Measurements from ENCODE around the gene CCR5.

CCR5 gene

GRCh38 chr3:46367811-46368210, 2.9 kb upstream of the CCR5 start:
- H3K4me3 ChIP-seq (replicated peaks; ENCODE audit: low read depth, low read length): no peak overlapping the region
- TF ChIP-seq, protein P1, sequence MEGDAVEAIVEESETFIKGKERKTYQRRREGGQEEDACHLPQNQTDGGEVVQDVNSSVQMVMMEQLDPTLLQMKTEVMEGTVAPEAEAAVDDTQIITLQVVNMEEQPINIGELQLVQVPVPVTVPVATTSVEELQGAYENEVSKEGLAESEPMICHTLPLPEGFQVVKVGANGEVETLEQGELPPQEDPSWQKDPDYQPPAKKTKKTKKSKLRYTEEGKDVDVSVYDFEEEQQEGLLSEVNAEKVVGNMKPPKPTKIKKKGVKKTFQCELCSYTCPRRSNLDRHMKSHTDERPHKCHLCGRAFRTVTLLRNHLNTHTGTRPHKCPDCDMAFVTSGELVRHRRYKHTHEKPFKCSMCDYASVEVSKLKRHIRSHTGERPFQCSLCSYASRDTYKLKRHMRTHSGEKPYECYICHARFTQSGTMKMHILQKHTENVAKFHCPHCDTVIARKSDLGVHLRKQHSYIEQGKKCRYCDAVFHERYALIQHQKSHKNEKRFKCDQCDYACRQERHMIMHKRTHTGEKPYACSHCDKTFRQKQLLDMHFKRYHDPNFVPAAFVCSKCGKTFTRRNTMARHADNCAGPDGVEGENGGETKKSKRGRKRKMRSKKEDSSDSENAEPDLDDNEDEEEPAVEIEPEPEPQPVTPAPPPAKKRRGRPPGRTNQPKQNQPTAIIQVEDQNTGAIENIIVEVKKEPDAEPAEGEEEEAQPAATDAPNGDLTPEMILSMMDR (IDR thresholded peaks at IDR 0.05; ENCODE audit: low read depth, low read length, missing control alignments): no peak
- DNase-seq (ENCODE audit: extremely low read depth, low read depth): no peak

DNA sequence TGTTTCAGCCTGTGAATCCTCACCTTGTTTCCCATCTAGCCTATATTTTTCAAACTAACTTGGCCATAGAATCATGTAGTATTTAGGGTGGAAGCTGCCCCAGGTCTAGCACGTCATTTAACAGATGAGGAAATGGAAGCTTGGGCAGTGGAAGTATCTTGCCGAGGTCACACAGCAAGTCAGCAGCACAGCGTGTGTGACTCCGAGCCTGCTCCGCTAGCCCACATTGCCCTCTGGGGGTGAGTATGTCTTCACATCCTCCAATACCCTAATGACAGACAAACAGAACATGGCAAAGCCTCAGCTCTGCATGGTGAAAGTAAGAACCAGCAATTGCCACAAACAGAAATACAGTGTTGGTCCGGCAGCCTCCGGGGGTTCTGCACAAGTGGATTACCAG, 2.2 kb upstream of the CCR5 start:
- DNase-seq (ENCODE audit: extremely low read depth, low read depth): no peak
- no peak overlapping the region for H3K4me3 ChIP-seq (replicated peaks; ENCODE audit: low read depth, low read length)
- TF ChIP-seq, protein P1 (IDR thresholded peaks at IDR 0.05; ENCODE audit: low read depth, low read length, missing control alignments): peak; percentile 5

DNA sequence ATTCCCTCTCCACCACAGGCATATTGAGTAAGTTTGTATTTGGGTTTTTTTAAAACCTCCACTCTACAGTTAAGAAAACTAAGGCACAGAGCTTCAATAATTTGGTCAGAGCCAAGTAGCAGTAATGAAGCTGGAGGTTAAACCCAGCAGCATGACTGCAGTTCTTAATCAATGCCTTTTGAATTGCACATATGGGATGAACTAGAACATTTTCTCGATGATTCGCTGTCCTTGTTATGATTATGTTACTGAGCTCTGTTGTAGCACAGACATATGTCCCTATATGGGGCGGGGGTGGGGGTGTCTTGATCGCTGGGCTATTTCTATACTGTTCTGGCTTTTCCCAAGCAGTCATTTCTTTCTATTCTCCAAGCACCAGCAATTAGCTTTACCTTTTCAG, 1.6 kb upstream of the CCR5 start:
- H3K4me3 ChIP-seq (replicated peaks; ENCODE audit: low read depth, low read length): no peak overlapping the region
- TF ChIP-seq, protein P1 (IDR thresholded peaks at IDR 0.05; ENCODE audit: low read depth, low read length, missing control alignments): no peak
- no peak for DNase-seq (ENCODE audit: extremely low read depth, low read depth)

DNA sequence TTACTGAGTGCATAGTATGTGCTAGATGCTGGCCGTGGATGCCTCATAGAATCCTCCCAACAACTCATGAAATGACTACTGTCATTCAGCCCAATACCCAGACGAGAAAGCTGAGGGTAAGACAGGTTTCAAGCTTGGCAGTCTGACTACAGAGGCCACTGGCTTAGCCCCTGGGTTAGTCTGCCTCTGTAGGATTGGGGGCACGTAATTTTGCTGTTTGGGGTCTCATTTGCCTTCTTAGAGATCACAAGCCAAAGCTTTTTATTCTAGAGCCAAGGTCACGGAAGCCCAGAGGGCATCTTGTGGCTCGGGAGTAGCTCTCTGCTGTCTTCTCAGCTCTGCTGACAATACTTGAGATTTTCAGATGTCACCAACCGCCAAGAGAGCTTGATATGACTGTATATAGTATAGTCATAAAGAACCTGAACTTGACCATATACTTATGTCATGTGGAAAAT, 1.0 kb upstream of the CCR5 start:
- TF ChIP-seq, protein P1 (IDR thresholded peaks at IDR 0.05; ENCODE audit: low read depth, low read length, missing control alignments): no peak
- H3K4me3 ChIP-seq (replicated peaks; ENCODE audit: low read depth, low read length): no peak overlapping the region
- no peak for DNase-seq (ENCODE audit: extremely low read depth, low read depth)

DNA sequence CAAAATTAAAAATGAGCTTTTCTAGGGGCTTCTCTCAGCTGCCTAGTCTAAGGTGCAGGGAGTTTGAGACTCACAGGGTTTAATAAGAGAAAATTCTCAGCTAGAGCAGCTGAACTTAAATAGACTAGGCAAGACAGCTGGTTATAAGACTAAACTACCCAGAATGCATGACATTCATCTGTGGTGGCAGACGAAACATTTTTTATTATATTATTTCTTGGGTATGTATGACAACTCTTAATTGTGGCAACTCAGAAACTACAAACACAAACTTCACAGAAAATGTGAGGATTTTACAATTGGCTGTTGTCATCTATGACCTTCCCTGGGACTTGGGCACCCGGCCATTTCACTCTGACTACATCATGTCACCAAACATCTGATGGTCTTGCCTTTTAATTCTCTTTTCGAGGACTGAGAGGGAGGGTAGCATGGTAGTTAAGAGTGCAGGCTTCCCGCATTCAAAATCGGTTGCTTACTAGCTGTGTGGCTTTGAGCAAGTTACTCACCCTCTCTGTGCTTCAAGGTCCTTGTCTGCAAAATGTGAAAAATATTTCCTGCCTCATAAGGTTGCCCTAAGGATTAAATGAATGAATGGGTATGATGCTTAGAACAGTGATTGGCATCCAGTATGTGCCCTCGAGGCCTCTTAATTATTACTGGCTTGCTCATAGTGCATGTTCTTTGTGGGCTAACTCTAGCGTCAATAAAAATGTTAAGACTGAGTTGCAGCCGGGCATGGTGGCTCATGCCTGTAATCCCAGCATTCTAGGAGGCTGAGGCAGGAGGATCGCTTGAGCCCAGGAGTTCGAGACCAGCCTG, 984 bp downstream of the CCR5 start:
- no peak for DNase-seq (ENCODE audit: extremely low read depth, low read depth)
- TF ChIP-seq, protein P1 (IDR thresholded peaks at IDR 0.05; ENCODE audit: low read depth, low read length, missing control alignments): no peak
- no peak overlapping the region for H3K4me3 ChIP-seq (replicated peaks; ENCODE audit: low read depth, low read length)

GRCh38 chr3:46372492-46373359, 2.0 kb downstream of the CCR5 start:
- H3K4me3 ChIP-seq (replicated peaks; ENCODE audit: low read depth, low read length): no peak overlapping the region
- no peak for DNase-seq (ENCODE audit: extremely low read depth, low read depth)
- TF ChIP-seq, protein P1 (IDR thresholded peaks at IDR 0.05; ENCODE audit: low read depth, low read length, missing control alignments): peak; percentile 56

Measured in HFF-Myc (cell line).